HepG2 (cell line): ENCODE data around the gene SCUBE1. TPM values are rescaled to one million over a fixed set of nuclear protein-coding genes. Genes with fewer than 3 reads are reported as not detected.

ENCODE experiments used
- ATAC-seq: fragments of 200-7000 bp; cut with Tn5 transposase; 3 replicates; pipeline ENCODE4 v1.9.1; 2020; ENCODE audit warnings: mild to moderate bottlenecking, moderate library complexity
- BruUV-seq: library from RNA; stranded (reverse); fragments of 400-500 nt; replicated peaks from 2 replicates; lab custom pipeline; 2021; lab: Mats Ljungman, UMichigan
- CTCF ChIA-PET: fragments of 300-600 bp; formaldehyde crosslinking; extraction: SDS; loops from one replicate; lab custom pipeline; 2021; ENCODE audit warnings: low total read pairs, inconsistent platforms, low intra/inter-chr PET ratio; lab: Yijun Ruan, JAX
- POLR2A ChIA-PET: fragments of 350-600 bp; sonication (Branson Sonifier 250); formaldehyde crosslinking; loops from one replicate; lab custom pipeline; 2020; ENCODE audit warnings: antibody characterized with exemption, inconsistent platforms; lab: Yijun Ruan, JAX
- DNase-seq: peaks from one replicate; pipeline ENCODE4 v3.0.0-alpha.2; 2015; ENCODE audit warnings: low spot score
- FAIRE-seq: peaks from 3 replicates; lab custom pipeline; 2011; peaks lifted over from hg19 to GRCh38; lab: Jason Lieb, UNC
- H2AFZ ChIP-seq: one replicate; pipeline ENCODE4 v1.6.1; 2011; ENCODE audit warnings: low read length, inconsistent platforms
- H3K27ac ChIP-seq: fragments of 300-600 bp; 3 replicates; pipeline ENCODE4 v1.8.0; 2011; ENCODE audit warnings: mixed run types, mild to moderate bottlenecking, mixed read lengths, low read length, inconsistent platforms; ENCODE audit not compliant: insufficient read depth; ENCODE audit errors: extremely low read length
- H3K27me3 ChIP-seq, 2 experiments: fragments of 200-600 bp in 1 of 2; 2 replicates in 1 of 2; 3 replicates in 1 of 2; pipeline versions ENCODE4 v1.6.0 to v1.8.0; 2011; ENCODE audit warnings: low read length in 2 of 2, mild to moderate bottlenecking in 2 of 2, moderate library complexity in 2 of 2, inconsistent platforms in 1 of 2; ENCODE audit not compliant: insufficient read depth in 2 of 2, control insufficient read depth in 1 of 2
- H3K36me3 ChIP-seq, 2 experiments: fragments of 200-600 bp in 1 of 2; replicated peaks in 1 of 2; 2 replicates in 1 of 2; 3 replicates in 1 of 2; pipeline versions ENCODE4 v1.5.1 to v1.8.0; 2011; ENCODE audit warnings: low read length in 2 of 2, inconsistent platforms in 1 of 2; ENCODE audit not compliant: insufficient read depth in 2 of 2, control insufficient read depth in 1 of 2
- H3K4me1 ChIP-seq: 2 replicates; pipeline ENCODE4 v1.5.1; 2012; ENCODE audit warnings: low read length, inconsistent platforms; ENCODE audit not compliant: insufficient read depth
- H3K4me2 ChIP-seq: 2 replicates; pipeline ENCODE4 v1.6.0; 2011; ENCODE audit warnings: low read depth, low read length, inconsistent platforms
- H3K4me3 ChIP-seq, 3 experiments: fragments of 200-600 bp in 1 of 3; sonication (generic), shearing (Covaris generic) in 1 of 3; replicated peaks in 1 of 3; 2 replicates each; pipeline ENCODE4 v1.5.1; 2011 to 2016; ENCODE audit warnings: low read length in 3 of 3, inconsistent platforms in 2 of 3, low read depth in 2 of 3, mild to moderate bottlenecking in 2 of 3, control low read depth in 1 of 3, mixed read lengths in 1 of 3; ENCODE audit not compliant: insufficient read depth in 1 of 3
- H3K79me2 ChIP-seq: one replicate; pipeline ENCODE4 v1.6.1; 2011; ENCODE audit warnings: low read length, inconsistent platforms; ENCODE audit not compliant: insufficient read depth
- H3K9ac ChIP-seq: 2 replicates; pipeline ENCODE4 v1.6.0; 2011; ENCODE audit warnings: mild to moderate bottlenecking, low read depth, low read length, inconsistent platforms; ENCODE audit not compliant: insufficient read depth
- H3K9me3 ChIP-seq: 2 replicates; pipeline ENCODE4 v1.5.1; 2012; ENCODE audit warnings: mild to moderate bottlenecking, low read length
- H4K20me1 ChIP-seq: 2 replicates; pipeline ENCODE4 v1.6.0; 2011; ENCODE audit warnings: inconsistent platforms, mild to moderate bottlenecking, low read length, moderate library complexity; ENCODE audit not compliant: insufficient read depth
- BRD4 ChIP-seq: sonication (generic); formaldehyde crosslinking; IDR thresholded peaks from 2 replicates; pipeline ENCODE4 v1.4.0; 2020; ENCODE audit warnings: missing genetic modification reagents
- KLF13 ChIP-seq: sonication (generic); formaldehyde crosslinking; IDR thresholded peaks from 2 replicates; pipeline ENCODE4 v1.4.0; 2020; ENCODE audit warnings: mild to moderate bottlenecking, missing genetic modification reagents
- ZNF713 ChIP-seq: sonication (generic); formaldehyde crosslinking; IDR thresholded peaks from 2 replicates; pipeline ENCODE4 v1.4.0; 2020; ENCODE audit warnings: mild to moderate bottlenecking, missing genetic modification reagents
- WGBS: methylation state at CpG from one replicate; pipeline ENCODE4 v1.1.6; 2017; ENCODE audit warnings: low lambda C conversion rate; 5-methylcytosine and 5-hydroxymethylcytosine counted together
- in situ Hi-C: cut with HindIII; loops from 2 replicates; pipeline ENCODE4 v1.10.0; 2017; ENCODE audit warnings: low pct_unique_long_range_greater_than_20kb; ENCODE audit not compliant: extremely low pct_ligation_motif_present
- intact Hi-C: fragments of 100-400 bp; cut with micrococcal nuclease; formaldehyde crosslinking; loops from one replicate; pipeline ENCODE4 v1.10.0; 2022; ENCODE audit not compliant: unreplicated experiment
- polyA plus RNA-seq, 8 experiments: library from polyadenylated mRNA; depleted of rRNA in 3 of 8; stranded (reverse) in 7 of 8; unstranded in 1 of 8; fragments of >200 nt; fragmentation: Illumina TruSeq in 4 of 8; extraction: Trizol in 4 of 8; gene quantifications; 2 replicates each; pipeline versions ENCODE4 v1.2.1 to v1.2.3, GENCODE V29; 2011 to 2016; ENCODE audit warnings: low read depth in 4 of 8, missing spikeins in 1 of 8, mixed read lengths in 1 of 8; ENCODE audit not compliant: insufficient read depth in 1 of 8
- total RNA-seq, 5 experiments: library from RNA; depleted of rRNA; stranded (reverse); fragments of >200 nt; fragmentation: Illumina TruSeq; extraction: Trizol; gene quantifications; 2 replicates each; pipeline ENCODE4 v1.2.3, GENCODE V29; 2016; ENCODE audit warnings: low read depth in 1 of 5

The SCUBE1 gene
- total and polyA plus RNA-seq, 2 of the 13 experiments (the other 11 are each of a cell fraction or from before 2014, with no cell fraction given), result under 0.01 to 0.05 TPM

GRCh38 chr22:43310798-43311197, 32.4 kb downstream of the SCUBE1 start:
- no peak for ATAC-seq
- in situ Hi-C loops (no loop called here), intact Hi-C loops (no loop called here)
- Histone ChIP-seq H4K20me1 (peaks cover under 1% of the 10 kb centered on the region; the same call in 1 of the 2 replicates), H3K27ac (no peak overlapping the region), H3K9me3 (no peaks in the 10 kb centered on the region), H3K27me3 (peaks cover 14 to 50% of the 10 kb centered on the region in 2 experiments; a peak in 4 of 5 replicates), H2AFZ (no peak overlapping the region), H3K4me3 (no peak overlapping the region), H3K36me3 (no peaks in the 10 kb centered on the region), H3K9ac (no peak overlapping the region), H3K4me1 (no peaks in the 10 kb centered on the region), H3K79me2 (no peaks in the 10 kb centered on the region), H3K4me2 (no peak overlapping the region)
- WGBS, result 91% methylated on average over 1 of the region's 1 CpG
- TF ChIP-seq BRD4 (CRISPR knock-in tag), result no peak
- CTCF ChIA-PET, result no interaction called here
- no TSS peak for BruUV-seq
- POLR2A ChIA-PET, result no interaction called here
- FAIRE-seq, result no peak
- no peak for DNase-seq

- TF ChIP-seq KLF13 (CRISPR knock-in tag), result no peak
- no peak for TF ChIP-seq ZNF713 (CRISPR knock-in tag)
- FAIRE-seq (no peak), DNase-seq (no peak), ATAC-seq (no peak)
- ChIA-PET CTCF (no interaction called here), POLR2A (no interaction called here)
- no peaks in the 10 kb centered on the region for H3K36me3 ChIP-seq
- peaks cover 2% of the 10 kb centered on the region; the same call in 1 of the 2 replicates for H4K20me1 ChIP-seq
- H3K27ac ChIP-seq, result no peak overlapping the region
- WGBS, result 73% methylated on average over 5 of the region's 5 CpGs
- no peak overlapping the region for H3K9ac ChIP-seq
- no TSS peak for BruUV-seq
- no peaks in the 10 kb centered on the region for H3K79me2 ChIP-seq
- peaks cover 15 to 49% of the 10 kb centered on the region in 2 experiments; a peak in 4 of 5 replicates for H3K27me3 ChIP-seq
- no peak overlapping the region for H3K4me2 ChIP-seq
- no peaks in the 10 kb centered on the region for H3K9me3 ChIP-seq
- no peaks in the 10 kb centered on the region for H3K4me1 ChIP-seq
- no peak overlapping the region for H2AFZ ChIP-seq
- in situ Hi-C loops (no loop called here), intact Hi-C loops (no loop called here)
- H3K4me3 ChIP-seq, result no peak overlapping the region
Observed at GRCh38 chr22:43310311-43310710, 32.9 kb downstream of the SCUBE1 start.
